Measurements from ENCODE around the gene ST6GAL2. TPM values are rescaled to one million over a fixed set of nuclear protein-coding genes. Genes with fewer than 3 reads are reported as not detected.

Gene ST6GAL2
- polyA plus RNA-seq, 1 of the 3 experiments (the other 2 are of a cell fraction): 0.77 TPM

- ChIA-PET CTCF (interaction anchor here (0.6 kb wide), 1 partner anchor 322 kb away, joined by 3 read pairs; no protein-coding TSS in a partner anchor), POLR2A (no interaction called here)
- no peak overlapping the region for H2AFZ ChIP-seq (ENCODE audit: low read depth)
- H3K9me3 ChIP-seq: no peaks in the 10 kb centered on the region
- H4K20me1 ChIP-seq (ENCODE audit: insufficient read depth): no peaks in the 10 kb centered on the region
- H3K9me2 ChIP-seq: no peaks in the 10 kb centered on the region
- TF ChIP-seq POLR2AphosphoS5 (IDR thresholded peaks at IDR 0.05; ENCODE audit: low read depth, low read length) (no peak), NRF1 (IDR thresholded peaks at IDR 0.05; ENCODE audit: low read depth, low read length) (no peak), TAF1 (IDR thresholded peaks at IDR 0.05; ENCODE audit: borderline replicate concordance, low read depth, low read length) (no peak), RFX5 (IDR thresholded peaks at IDR 0.05; ENCODE audit: low read length) (peak; percentile 62; the same call in 1 of the 2 replicates)
- no peaks in the 10 kb centered on the region for H3K79me2 ChIP-seq (ENCODE audit: insufficient read depth)
- no peak overlapping the region for H3K4me2 ChIP-seq
- H3K27ac ChIP-seq (ENCODE audit: low read depth in 2 of 2, low read length in 1 of 2): no peak overlapping the region
- H3F3A ChIP-seq (replicated peaks; ENCODE audit: insufficient read depth): peaks cover 4% of the 10 kb centered on the region
- H3K4me1 ChIP-seq (ENCODE audit: control insufficient read depth in 1 of 2, insufficient read depth in 2 of 2, low read depth in 1 of 2, low read length in 1 of 2): peaks cover 0 to 2% of the 10 kb centered on the region in 2 experiments; a peak in 2 of 4 replicates
- DNase-seq: no peak
- no peak overlapping the region for H3K4me3 ChIP-seq (ENCODE audit: low read depth in 2 of 2, low read length in 1 of 2)
- no peaks in the 10 kb centered on the region for H3K27me3 ChIP-seq (ENCODE audit: insufficient read depth)
- no peak overlapping the region for H3K9ac ChIP-seq
- H3K36me3 ChIP-seq (replicated peaks in 1 of 2; ENCODE audit: control insufficient read depth in 1 of 2, insufficient read depth in 2 of 2, low read length in 1 of 2): peaks cover 0 to 6% of the 10 kb centered on the region in 2 experiments
- 64% methylated on average over 4 of the region's 4 CpGs for WGBS (ENCODE audit: low lambda C conversion rate)
Observed at GRCh38 chr2:106812383-106812782, 73.6 kb downstream of the ST6GAL2 start.

DNA sequence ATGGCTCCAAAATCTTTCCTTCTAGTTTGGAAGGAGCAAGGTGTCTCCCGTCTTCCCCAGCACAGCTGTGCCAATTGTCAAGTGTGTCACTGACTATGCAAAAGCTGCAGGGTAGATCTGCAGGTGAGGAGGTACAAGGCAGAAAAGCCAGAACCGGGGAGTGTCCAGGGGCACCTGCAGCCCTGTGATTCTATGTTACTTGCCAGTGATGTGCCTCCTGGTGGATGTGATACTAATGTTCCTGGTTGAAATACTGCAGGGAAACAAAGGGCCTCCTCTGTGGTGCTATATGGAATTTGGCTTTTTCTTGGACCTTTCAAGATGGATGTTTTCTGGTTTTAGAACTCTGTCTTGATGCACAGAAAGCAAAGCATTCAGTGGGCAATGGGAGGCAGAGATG is 80.3 kb downstream of the ST6GAL2 start:
- H3K79me2 ChIP-seq (ENCODE audit: insufficient read depth): no peaks in the 10 kb centered on the region
- POLR2A ChIA-PET: no interaction called here
- no peak overlapping the region for H3K27ac ChIP-seq (ENCODE audit: low read depth in 2 of 2, low read length in 1 of 2)
- TF ChIP-seq YY1 (IDR thresholded peaks at IDR 0.05; ENCODE audit: low read depth) (no peak), NRF1 (IDR thresholded peaks at IDR 0.05; ENCODE audit: low read depth, low read length) (no peak), CHD2 (IDR thresholded peaks at IDR 0.05; ENCODE audit: low read length, partially characterized antibody) (no peak), RFX5 (IDR thresholded peaks at IDR 0.05; ENCODE audit: low read length) (no peak)
- no peaks in the 10 kb centered on the region for H3K9me3 ChIP-seq
- WGBS (ENCODE audit: low lambda C conversion rate): 35% methylated on average over 2 of the region's 2 CpGs
- H3F3A ChIP-seq (replicated peaks; ENCODE audit: insufficient read depth): no peaks in the 10 kb centered on the region
- no peak overlapping the region for H3K4me3 ChIP-seq (ENCODE audit: low read depth in 2 of 2, low read length in 1 of 2)
- H3K9me2 ChIP-seq: no peaks in the 10 kb centered on the region
- H2AFZ ChIP-seq (ENCODE audit: low read depth): no peak overlapping the region
- CTCF ChIA-PET: no interaction called here
- no peaks in the 10 kb centered on the region for H4K20me1 ChIP-seq (ENCODE audit: insufficient read depth)
- no peak overlapping the region for H3K9ac ChIP-seq
- H3K36me3 ChIP-seq (replicated peaks in 1 of 2; ENCODE audit: control insufficient read depth in 1 of 2, insufficient read depth in 2 of 2, low read length in 1 of 2): peaks cover 0 to 3% of the 10 kb centered on the region in 2 experiments
- H3K4me2 ChIP-seq: no peak overlapping the region
- H3K27me3 ChIP-seq (ENCODE audit: insufficient read depth): no peaks in the 10 kb centered on the region
- no peak for DNase-seq
- H3K4me1 ChIP-seq (ENCODE audit: control insufficient read depth in 1 of 2, insufficient read depth in 2 of 2, low read depth in 1 of 2, low read length in 1 of 2): peaks cover 0 to 3% of the 10 kb centered on the region in 2 experiments; a peak in 1 of 4 replicates

- Histone ChIP-seq H3K9me3 (no peaks in the 10 kb centered on the region), H2AFZ (ENCODE audit: low read depth) (no peak overlapping the region), H3K36me3 (replicated peaks in 1 of 2; ENCODE audit: control insufficient read depth in 1 of 2, insufficient read depth in 2 of 2, low read length in 1 of 2) (peaks cover 0 to 3% of the 10 kb centered on the region in 2 experiments), H4K20me1 (ENCODE audit: insufficient read depth) (no peaks in the 10 kb centered on the region), H3K79me2 (ENCODE audit: insufficient read depth) (no peaks in the 10 kb centered on the region), H3K27me3 (ENCODE audit: insufficient read depth) (no peaks in the 10 kb centered on the region), H3K4me3 (ENCODE audit: low read depth in 2 of 2, low read length in 1 of 2) (no peak overlapping the region), H3K4me2 (no peak overlapping the region), H3K9me2 (no peaks in the 10 kb centered on the region), H3K9ac (no peak overlapping the region), H3F3A (replicated peaks; ENCODE audit: insufficient read depth) (no peaks in the 10 kb centered on the region), H3K27ac (ENCODE audit: low read depth in 2 of 2, low read length in 1 of 2) (no peak overlapping the region), H3K4me1 (ENCODE audit: control insufficient read depth in 1 of 2, insufficient read depth in 2 of 2, low read depth in 1 of 2, low read length in 1 of 2) (peaks cover 0 to 3% of the 10 kb centered on the region in 2 experiments; a peak in 1 of 4 replicates)
- POLR2A ChIA-PET: no interaction called here
- DNase-seq: no peak
- CTCF ChIA-PET: no interaction called here
- TF ChIP-seq EZH2phosphoT487 (IDR thresholded peaks at IDR 0.05; ENCODE audit: borderline replicate concordance, low read depth) (no peak), RXRA (IDR thresholded peaks at IDR 0.05; ENCODE audit: borderline replicate concordance, low read depth) (no peak), MEF2A (IDR thresholded peaks at IDR 0.05; ENCODE audit: borderline replicate concordance, low read depth) (no peak), ELF1 (IDR thresholded peaks at IDR 0.05) (no peak), MAX (IDR thresholded peaks at IDR 0.05; ENCODE audit: low read depth) (no peak), SIN3A (IDR thresholded peaks at IDR 0.05; ENCODE audit: borderline replicate concordance, low read depth, low read length) (no peak), RCOR1 (IDR thresholded peaks at IDR 0.05; ENCODE audit: low read length) (no peak), FOXM1 (IDR thresholded peaks at IDR 0.05; ENCODE audit: low read depth) (no peak), TCF12 (IDR thresholded peaks at IDR 0.05) (no peak), SMC3 (IDR thresholded peaks at IDR 0.05; ENCODE audit: low read depth, low read length) (no peak), PBX3 (IDR thresholded peaks at IDR 0.05) (no peak)
- TF ChIP-seq, protein P1, sequence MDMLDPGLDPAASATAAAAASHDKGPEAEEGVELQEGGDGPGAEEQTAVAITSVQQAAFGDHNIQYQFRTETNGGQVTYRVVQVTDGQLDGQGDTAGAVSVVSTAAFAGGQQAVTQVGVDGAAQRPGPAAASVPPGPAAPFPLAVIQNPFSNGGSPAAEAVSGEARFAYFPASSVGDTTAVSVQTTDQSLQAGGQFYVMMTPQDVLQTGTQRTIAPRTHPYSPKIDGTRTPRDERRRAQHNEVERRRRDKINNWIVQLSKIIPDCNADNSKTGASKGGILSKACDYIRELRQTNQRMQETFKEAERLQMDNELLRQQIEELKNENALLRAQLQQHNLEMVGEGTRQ (IDR thresholded peaks at IDR 0.05; ENCODE audit: borderline replicate concordance, low read depth, low read length): no peak
- TF ChIP-seq, protein P2, sequence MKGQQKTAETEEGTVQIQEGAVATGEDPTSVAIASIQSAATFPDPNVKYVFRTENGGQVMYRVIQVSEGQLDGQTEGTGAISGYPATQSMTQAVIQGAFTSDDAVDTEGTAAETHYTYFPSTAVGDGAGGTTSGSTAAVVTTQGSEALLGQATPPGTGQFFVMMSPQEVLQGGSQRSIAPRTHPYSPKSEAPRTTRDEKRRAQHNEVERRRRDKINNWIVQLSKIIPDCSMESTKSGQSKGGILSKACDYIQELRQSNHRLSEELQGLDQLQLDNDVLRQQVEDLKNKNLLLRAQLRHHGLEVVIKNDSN (IDR thresholded peaks at IDR 0.05; ENCODE audit: borderline replicate concordance, low read depth): no peak
- WGBS (ENCODE audit: low lambda C conversion rate): 50% methylated on average over 1 of the region's 1 CpG
Observed at GRCh38 chr2:106804161-106804560, 81.8 kb downstream of the ST6GAL2 start.
